HG02798 (cell line): ENCODE results near the gene VWA5B1.

Experiments
- ATAC-seq: cut with Tn5 transposase; IDR thresholded peaks from one replicate; pipeline ENCODE4 v1.9.1; 2021; ENCODE audit warnings: mild to moderate bottlenecking; ENCODE audit not compliant: unreplicated experiment, poor library complexity

The VWA5B1 gene

DNA sequence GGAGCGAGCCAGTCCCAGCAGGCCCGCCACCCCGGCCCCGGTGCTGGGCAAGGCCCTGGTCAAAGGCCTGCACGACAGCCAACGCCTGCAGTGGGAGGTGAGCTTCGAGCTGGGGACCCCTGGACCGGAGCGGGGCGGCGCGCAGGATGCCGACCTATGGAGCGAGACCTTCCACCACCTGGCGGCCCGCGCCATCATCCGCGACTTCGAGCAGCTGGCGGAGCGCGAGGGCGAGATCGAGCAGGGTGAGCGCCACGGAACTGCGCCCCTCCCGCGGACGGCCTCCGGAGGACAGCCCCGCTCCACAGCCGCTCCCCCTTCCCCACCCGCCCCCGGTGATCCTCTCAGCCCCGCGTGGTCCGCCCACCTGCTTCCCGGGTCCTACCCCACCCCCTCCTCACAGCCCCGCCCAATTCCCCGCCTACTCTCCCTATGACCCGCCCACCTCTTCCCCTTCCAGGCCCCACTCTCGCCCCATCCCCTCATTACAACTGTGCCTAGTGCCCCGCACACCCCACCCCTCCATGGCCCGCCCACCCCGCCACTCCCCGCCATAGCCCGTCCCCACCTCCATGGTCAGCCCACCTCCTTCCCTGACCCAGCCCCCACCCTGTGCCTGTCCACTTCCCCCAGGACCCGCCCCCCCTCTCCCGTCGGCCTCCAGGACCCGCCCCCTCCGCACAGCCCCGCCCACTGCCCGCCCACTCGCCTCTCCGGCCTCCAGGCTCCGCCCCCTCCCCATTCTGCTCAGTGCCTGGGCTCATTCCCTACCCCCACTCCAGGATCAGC, 52.7 kb downstream of the VWA5B1 start:
- ATAC-seq = no peak

DNA sequence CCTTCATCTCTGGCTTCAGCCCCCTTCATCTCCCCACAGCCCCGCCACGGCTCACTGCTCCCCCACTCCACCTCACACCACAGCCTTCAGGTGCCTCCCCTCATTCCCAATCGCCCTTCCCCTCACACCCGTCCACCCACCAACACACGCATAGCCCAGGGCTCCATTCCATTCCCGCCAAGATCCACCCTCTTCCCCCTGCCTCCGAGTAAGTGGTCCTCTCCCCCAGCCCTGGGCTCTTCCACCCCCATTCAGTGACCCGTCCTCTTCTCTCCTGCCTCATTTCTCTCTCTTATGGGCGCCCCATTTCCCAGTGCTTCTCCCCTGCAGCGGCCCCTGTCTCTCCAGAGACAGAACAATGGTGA, 53.2 kb downstream of the VWA5B1 start:
- no peak for ATAC-seq

DNA sequence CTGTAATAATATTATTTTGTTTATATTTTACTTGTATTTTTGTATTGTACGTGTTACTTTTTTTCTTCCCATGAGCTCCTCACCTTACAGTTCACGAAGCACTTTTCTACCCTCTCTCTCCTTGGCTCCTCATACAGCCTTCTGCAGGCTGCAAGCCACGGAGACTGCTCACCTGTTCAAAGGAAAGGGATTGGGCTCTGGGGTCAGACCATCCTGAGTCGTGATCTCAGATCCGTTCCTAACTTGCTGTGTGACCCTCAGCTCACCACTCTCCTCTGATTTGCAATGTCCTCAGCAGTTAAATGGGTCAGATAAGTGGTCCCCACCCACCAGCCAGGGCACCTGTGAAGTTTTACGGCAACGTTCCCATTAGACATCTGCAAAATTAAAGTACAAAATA, 54.1 kb downstream of the VWA5B1 start:
- ATAC-seq = no peak

DNA sequence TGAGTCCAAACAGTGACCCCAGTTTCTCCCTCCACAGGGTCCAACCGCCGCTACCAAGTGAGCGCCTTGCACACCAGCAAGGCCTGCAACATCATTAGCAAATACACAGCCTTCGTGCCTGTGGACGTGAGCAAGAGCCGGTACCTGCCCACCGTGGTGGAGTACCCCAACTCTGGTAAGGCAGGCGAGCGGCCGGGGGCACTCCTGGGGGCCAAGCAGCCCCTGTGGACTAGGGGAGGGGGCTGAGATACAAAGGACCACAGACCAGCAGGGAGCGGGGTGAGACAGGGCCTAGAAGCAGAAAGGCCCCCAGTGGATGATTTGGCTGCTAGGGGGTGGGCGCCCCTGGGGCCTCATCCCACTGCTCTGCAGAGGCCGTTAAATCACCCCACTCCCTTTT, 54.7 kb downstream of the VWA5B1 start:
- ATAC-seq = no peak

DNA sequence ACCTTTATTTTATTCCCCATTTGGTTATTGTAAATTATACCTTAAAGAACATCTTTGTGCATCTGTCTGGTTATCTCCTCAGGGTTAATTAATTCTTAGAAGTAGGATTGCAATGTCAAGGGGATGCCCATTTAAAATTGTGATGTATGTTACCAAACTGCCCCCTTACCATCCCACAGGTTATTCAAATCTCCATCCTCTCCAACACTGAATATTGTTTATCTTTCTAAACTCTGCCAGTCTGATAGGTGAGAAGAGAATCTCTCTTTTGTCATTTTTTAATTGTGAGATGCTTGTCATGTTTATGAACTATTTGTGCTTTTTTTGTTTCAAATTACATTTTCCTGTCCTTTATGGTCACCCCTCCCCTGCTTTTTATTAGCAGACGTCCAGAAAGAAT, 55.8 kb downstream of the VWA5B1 start:
- ATAC-seq = no peak

DNA sequence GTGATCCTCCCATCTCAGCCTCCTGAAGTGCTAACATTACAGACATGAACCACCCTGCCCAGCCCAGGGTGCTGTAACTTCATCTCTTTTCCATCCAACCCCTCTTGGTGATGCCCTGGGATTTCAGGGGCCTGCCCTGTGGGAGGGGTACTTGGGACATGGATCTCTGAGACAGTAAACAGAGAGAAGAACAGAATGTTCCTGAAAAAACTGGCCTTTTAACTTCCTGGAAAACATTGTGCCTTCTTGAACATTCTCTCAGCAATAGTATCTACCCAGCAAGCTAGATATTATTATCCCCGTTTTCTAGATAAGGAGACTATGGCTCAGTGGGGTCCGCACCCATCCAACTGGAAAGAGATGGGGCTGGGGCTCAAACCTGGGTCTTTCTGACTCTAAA, 57.0 kb downstream of the VWA5B1 start:
- no peak for ATAC-seq

DNA sequence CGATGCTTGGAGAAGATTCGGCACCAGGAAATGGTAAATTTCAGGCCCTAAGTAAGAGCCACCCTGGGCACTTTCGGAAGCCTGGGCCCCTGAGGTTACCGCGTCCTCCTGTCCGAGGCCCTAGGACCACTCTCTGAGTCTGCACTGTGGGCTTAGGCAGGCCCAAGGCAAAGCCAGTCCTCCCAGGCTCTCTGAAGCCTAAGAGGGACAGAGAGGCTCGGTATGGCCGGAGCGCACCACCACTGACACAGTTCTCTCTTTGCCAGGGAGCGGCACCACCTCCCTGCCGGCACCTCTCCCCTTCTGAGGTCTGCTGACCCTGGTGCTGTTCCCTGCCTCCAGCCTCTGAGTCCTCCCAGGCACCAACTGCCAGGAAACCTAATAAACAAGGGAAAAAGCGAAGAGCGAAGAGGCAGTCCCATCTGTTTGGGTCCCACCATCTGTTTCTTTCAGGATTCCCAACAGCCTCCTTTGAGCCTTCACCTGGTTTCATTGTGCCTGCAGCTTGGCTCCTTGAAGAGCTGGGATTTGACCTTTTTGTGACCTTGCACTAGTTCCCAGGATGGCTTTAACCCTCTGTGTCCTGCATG, 57.7 kb downstream of the VWA5B1 start:
- ATAC-seq = no peak

DNA sequence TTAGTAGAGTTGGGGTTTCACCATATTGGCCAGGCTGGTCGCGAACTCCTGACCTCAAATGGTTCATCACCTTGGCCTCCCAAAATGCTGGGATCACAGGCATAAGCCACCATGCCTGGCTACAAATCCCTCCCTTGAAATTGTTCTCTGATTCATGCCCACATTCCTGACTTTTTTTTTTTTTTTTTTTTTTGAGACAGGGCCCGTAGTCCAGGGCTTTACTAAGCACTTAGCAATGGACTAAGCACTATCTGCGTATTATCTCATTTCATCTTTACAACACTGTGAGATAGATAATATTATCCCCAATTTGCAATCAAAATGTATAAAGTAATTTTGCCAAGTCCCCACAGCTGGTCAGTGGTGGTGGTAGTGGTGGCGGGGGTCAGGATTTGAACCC, 58.9 kb downstream of the VWA5B1 start:
- no peak for ATAC-seq

DNA sequence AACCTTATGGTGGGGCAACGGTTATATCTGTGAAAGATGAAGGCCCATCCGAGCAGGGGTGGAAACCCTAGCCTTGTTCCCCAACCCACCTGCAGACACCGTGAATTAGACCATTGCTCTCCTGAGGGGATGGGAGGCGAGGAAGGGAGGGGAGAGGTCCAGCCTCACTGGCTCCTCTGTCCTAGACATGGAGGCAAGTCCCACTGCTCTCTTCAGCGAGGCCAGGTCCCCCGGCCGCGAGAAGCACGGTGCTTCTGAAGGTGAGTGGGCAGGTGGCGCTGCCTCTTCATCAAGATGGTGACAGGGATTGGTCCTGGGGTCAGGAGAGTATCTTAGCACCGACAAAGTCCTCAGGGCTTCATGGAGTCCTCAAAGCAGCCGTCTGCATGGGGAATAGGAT, 59.3 kb downstream of the VWA5B1 start:
- no peak for ATAC-seq

DNA sequence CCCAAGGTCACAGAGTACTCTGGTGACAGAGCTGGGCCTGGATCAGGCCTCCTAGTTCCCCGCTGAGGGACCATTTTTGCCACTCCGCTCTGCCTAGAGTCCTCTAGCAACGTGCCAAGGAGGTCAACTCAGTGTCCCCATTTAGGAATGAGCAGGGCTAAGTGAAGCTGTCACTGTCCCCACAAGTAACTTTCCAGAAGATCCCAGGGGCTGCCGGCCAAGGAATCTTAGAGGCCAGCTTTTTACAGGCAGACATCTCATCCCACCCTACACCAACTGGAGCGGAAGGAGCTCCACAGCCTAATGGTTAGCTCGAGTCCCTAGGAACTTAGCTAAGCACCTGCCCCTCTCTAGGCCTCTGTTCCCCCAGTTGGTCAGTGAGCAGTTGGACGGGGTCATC, 59.7 kb downstream of the VWA5B1 start:
- ATAC-seq = no peak

DNA sequence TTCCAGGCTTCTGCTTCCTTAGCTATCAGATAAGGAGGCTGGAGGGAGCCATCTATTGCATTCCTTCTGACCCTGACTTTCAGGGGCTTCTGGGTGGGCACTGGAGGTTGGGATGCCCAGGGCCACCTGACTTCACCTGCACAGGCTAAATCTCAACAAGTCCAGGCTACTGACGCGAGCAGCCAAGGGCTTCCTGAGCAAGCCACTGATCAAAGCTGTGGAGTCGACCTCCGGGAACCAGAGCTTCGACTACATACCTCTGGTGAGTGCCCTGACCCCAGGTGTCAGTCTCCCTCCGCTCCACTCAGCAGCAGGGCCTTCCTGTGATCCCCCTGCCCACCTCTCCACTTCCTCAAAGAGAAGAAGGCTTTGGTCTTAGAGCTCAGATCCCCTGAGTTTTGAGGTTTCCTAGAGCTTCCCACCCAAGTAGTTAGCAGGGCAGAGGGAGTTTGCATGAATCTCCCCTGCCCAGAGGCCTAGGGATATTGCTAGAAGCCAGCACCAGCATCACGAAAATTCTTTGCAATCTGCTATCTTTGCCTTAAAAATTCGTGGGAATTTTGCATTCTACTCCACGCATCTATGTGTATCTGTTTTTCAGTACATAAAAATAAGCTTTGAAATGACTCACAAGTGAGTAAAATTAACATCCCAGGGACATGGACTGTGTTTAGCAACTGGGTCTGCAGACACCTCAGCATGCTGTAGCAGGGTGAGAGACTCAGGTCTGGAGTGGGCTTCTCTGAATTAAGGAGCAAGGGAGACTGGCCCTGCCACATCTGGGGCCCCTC, 61.4 kb downstream of the VWA5B1 start:
- no peak for ATAC-seq

DNA sequence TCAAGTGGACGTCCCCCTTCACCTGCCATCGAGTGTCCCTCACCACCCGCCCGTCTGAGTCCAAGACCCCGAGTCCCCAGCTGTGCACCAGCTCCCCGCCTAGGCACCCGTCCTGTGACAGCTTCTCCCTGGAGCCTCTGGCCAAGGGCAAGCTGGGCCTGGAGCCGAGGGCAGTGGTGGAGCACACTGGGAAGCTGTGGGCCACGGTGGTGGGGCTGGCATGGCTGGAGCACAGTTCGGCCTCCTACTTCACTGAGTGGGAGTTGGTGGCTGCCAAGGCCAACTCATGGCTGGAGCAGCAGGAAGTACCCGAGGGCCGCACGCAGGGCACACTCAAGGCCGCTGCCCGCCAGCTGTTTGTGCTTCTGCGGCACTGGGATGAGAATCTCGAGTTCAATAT, 63.2 kb downstream of the VWA5B1 start:
- no peak for ATAC-seq

DNA sequence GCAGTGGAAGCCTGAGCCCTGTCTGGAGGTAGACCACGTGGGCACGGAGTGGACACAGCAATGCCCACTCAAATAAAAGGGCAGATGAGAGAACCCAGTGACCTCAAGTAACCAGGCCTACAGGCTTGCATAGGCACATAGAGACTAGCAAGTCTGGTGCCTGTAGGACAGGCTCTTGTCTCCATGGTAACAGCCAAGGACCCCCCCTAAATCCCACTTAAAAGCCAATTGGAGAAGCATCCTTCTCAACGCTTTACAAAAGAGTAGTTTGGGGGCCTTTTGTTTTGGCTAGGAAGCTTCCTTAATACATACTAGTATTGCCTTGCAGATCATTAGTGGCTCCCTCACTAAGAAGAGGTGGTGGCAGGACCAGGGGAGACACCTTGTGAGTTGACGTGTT, 63.9 kb downstream of the VWA5B1 start:
- ATAC-seq = no peak

DNA sequence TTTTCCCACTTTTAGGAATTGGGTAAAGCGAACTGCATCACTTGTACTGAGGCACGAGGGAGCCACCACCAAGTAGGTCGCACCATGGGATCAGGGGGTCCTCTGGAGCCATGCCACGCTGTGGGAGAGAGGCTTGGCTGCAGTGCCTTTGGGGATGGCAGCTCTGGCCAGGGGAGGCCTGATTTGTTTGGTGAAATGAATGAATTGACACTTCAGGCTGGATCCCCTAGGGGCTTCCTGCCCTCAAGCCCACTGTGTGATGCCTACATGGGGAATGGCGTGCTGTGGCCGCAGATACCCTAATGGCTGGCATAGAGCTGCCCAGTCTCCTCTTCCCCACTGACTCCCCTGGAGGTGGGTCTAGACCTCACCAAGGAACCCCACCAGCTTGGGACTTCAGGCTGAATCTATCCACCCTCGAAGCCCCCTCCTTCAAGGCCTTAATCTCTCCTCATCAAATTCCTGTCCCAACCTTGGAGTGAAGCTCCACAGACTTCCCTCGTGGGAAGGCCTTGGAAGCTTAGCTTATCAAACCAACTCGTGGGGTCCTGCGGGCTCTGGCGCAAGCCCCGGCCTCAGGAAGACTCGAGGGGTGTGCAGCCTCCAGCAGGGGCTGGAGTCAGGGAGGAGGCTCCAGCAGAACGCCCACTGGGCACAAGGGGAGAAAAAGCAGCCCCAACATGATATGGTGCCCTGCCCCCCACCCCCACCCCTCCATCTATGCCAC, 64.6 kb downstream of the VWA5B1 start:
- no peak for ATAC-seq

DNA sequence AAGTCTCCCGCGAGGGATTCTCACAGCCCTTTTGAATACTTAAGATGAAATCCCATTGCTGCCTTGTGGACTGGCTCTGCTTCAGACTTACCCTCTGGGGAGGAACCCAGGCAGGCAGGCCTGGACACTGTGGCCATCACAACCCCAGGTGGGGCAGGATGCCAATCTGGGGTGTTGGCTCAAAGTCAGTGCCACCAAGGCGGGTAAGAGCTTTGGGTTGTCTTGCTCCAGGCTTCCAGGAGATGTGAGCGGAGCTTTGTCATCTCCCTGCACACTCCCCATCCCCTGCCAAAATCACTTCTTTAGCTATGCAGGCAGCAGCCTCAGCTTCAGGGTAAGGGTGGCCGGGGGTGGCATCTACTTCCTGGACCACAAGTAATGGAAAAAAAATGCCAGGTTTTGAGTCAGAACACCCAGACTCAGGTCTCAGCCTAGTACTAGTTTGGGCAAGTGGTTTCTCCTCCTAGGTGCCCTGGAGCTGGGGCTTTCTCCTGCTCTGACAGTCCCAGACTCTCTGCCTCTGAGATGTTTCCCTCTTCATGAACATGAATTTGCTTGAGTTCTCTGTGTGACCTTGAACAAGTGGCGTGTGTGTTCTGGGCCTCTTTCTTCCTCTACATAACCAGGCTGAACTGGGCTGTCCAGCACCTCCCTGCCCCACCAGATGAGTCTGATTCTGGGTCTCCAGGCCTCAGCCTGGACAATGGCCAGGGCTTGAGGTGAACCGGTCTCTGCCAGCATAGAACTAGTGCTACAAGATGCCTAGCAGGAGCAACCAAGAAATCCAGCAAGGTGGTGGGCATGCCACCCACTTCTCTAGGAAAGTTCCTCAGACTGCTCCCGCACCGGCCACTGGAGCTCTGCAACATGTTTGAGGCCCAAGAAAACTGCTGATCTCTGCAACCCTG, 65.4 kb downstream of the VWA5B1 start:
- ATAC-seq = no peak

DNA sequence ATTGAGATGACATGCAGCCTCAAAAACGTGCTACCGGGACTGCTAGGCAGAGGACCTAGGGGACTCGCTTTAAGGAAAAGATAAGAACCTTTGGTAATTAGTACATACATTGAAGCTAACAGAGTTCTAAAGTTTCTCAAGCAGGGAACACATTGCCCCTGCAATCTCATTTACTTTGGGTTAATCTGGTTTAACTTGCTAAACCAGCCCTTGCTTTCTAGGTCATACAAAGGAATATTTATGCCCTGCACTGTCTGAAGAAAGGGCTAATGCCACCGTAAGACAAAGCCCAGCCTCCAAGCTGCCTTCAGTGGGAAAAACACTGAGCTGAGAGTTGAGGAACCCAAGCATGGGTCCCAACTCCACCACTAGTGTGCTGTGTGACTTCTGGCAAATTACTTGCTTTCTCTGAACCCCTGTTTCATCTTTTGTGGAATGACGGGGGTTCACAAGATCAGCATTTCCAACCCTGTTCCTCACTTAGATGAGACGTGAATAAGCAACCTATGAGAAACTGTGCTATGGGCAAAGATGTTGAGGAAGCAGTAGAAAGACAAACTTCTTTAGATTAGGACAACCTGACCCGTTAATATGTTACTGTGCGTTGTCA, 66.3 kb downstream of the VWA5B1 start:
- no peak for ATAC-seq

DNA sequence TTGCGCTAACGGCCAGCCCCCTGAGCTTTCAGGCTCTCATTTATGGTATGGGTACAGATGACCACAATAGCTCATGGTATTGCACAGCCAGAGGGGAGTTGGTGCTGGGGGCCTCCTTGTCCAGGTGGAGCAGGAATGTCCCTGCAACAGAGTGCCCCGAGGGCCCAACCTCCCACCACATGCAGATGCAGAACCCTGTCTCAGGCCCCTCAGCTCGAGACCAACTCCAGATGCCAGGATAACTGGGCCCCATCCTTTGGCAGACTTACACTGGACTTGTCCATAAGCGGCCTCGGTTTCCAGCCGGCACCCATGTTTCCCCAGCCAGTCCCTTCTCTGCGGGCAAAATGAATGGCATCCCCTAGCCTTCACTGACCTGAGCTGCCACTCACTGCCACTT, 67.1 kb downstream of the VWA5B1 start:
- ATAC-seq = no peak

DNA sequence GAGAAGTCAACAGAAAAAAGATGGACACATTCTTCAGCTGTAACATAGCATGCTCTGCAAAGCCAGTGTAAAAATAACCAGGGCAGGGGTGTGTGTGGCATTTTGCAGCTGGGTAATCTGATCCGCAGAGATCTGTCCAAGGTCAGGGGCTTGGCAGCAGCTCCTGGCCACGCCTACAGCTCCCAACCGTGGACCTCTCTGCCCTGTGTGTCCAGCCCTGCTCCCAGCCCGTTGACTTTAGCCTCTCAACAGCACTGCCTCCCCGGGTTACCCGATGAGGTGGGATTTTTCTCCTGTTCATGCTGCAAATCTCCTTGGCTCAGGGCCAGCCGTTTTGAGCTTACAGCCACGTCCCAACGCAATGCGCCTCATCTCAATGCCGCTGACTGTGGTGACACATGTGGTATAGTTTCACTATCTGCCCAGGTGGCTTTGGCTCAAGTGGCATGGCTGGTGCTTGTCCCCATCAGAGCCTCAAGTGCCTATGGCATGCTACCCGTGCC, 68.1 kb downstream of the VWA5B1 start:
- ATAC-seq = no peak
